CD4-positive, alpha-beta memory T cell (primary cell): ENCODE results near the gene TRPC4AP. TPM values are rescaled to one million over a fixed set of nuclear protein-coding genes. Genes with fewer than 3 reads are reported as not detected.

ENCODE experiments used
- CTCF ChIA-PET: fragments of 350-600 bp; sonication (Branson Sonifier 250); formaldehyde crosslinking; loops from one replicate; lab custom pipeline; 2021; ENCODE audit warnings: inconsistent platforms; ENCODE audit not compliant: partially characterized antibody; lab: Charles Lee
- POLR2A ChIA-PET: fragments of 350-600 bp; sonication (Branson Sonifier 250); formaldehyde crosslinking; loops from one replicate; lab custom pipeline; 2021; ENCODE audit not compliant: partially characterized antibody; lab: Charles Lee
- DNase-seq, 5 donors: peaks; one replicate each; pipeline versions ENCODE4 v3.0.0 to v3.0.0-alpha.2; 2020 to 2022; ENCODE audit warnings: mixed read lengths in 1 of 5
- H3K27ac ChIP-seq: one replicate; pipeline ENCODE4 v1.7.0; 2013; ENCODE audit warnings: low read depth, low read length
- H3K27me3 ChIP-seq: 2 replicates; pipeline ENCODE4 v1.7.0; 2013; ENCODE audit warnings: mild to moderate bottlenecking, low read length, moderate library complexity; ENCODE audit not compliant: insufficient read depth
- H3K36me3 ChIP-seq: 2 replicates; pipeline ENCODE4 v1.7.0; 2013; ENCODE audit warnings: mild to moderate bottlenecking, low read length, moderate library complexity; ENCODE audit not compliant: insufficient read depth
- H3K4me1 ChIP-seq: 2 replicates; pipeline ENCODE4 v1.7.0; 2013; ENCODE audit warnings: mild to moderate bottlenecking, low read length, moderate library complexity; ENCODE audit not compliant: insufficient read depth
- H3K4me3 ChIP-seq, 2 donors: one replicate each; pipeline ENCODE4 v1.7.0; 2013; ENCODE audit warnings: low read length in 2 of 2, mild to moderate bottlenecking in 1 of 2
- H3K9me3 ChIP-seq, 2 donors: one replicate each; pipeline ENCODE4 v1.7.0; 2013; ENCODE audit warnings: low read length in 2 of 2, control low read depth in 1 of 2; ENCODE audit not compliant: control insufficient read depth in 1 of 2
- H3K27ac Mint-ChIP-seq, 7 donors: one replicate each; pipeline ENCODE4 v1.8.0; 2020 to 2021; ENCODE audit warnings: mixed read lengths in 7 of 7, mild to moderate bottlenecking in 6 of 7, inconsistent platforms in 3 of 7, moderate library complexity in 3 of 7
- H3K27me3 Mint-ChIP-seq, 2 donors: one replicate each; pipeline ENCODE4 v1.8.0; 2020 to 2021; ENCODE audit warnings: mixed read lengths in 2 of 2
- H3K36me3 Mint-ChIP-seq, 2 donors: one replicate each; pipeline ENCODE4 v1.8.0; 2020 to 2021; ENCODE audit warnings: mixed read lengths in 2 of 2, inconsistent platforms in 1 of 2, mild to moderate bottlenecking in 1 of 2
- H3K4me1 Mint-ChIP-seq, 4 donors: one replicate each; pipeline ENCODE4 v1.8.0; 2020 to 2021; ENCODE audit warnings: mixed read lengths in 4 of 4, mild to moderate bottlenecking in 1 of 4
- H3K4me3 Mint-ChIP-seq, 8 donors: one replicate each; pipeline ENCODE4 v1.8.0; 2020 to 2021; ENCODE audit warnings: mixed read lengths in 8 of 8, mild to moderate bottlenecking in 7 of 8, moderate library complexity in 6 of 8, inconsistent platforms in 3 of 8
- H3K9me3 Mint-ChIP-seq, 8 donors: one replicate each; pipeline ENCODE4 v1.8.0; 2020 to 2021; ENCODE audit warnings: mixed read lengths in 8 of 8, mild to moderate bottlenecking in 5 of 8, inconsistent platforms in 3 of 8, moderate library complexity in 1 of 8
- intact Hi-C: fragments of 100-400 bp; cut with micrococcal nuclease; formaldehyde crosslinking; loops from one replicate; pipeline ENCODE4 v1.15.1; 2023
- polyA plus RNA-seq, 2 donors: library from polyadenylated mRNA; unstranded; fragments of 300-500 nt; fragmentation: Illumina TruSeq; gene quantifications; one replicate each; pipeline ENCODE4 v1.2.3, GENCODE V29; 2021
- total RNA-seq, 2 experiments: library from RNA; stranded (reverse); gene quantifications; one replicate each; pipeline ENCODE4 v1.2.3, GENCODE V29; 2021

The TRPC4AP gene
- total and polyA plus RNA-seq, 4 experiments from 2014 or later = 61.2 to 81.6 (median 63.8) TPM

GRCh38 chr20:35042268-35042667 lies 50.3 kb downstream of the TRPC4AP start:
- intact Hi-C loops = no loop called here
- no peaks in the 10 kb centered on the region for H3K9me3 Mint-ChIP-seq

GRCh38 chr20:35040646-35041045 lies 52.0 kb downstream of the TRPC4AP start:
- Histone ChIP-seq H3K36me3 (peaks cover 23% of the 10 kb centered on the region), H3K4me1 (no peaks in the 10 kb centered on the region), H3K27me3 (no peaks in the 10 kb centered on the region), H3K27ac (no peak overlapping the region), H3K9me3 (no peaks in the 10 kb centered on the region), H3K4me3 (no peak overlapping the region)
- Mint-ChIP-seq H3K27ac (peak overlapping the region in 1 of 7 donors; percentile 8), H3K4me3 (no peak overlapping the region), H3K36me3 (peaks cover 25 to 54% of the 10 kb centered on the region in 2 donors), H3K4me1 (peaks cover 0 to 6% (median 0%) of the 10 kb centered on the region in 4 donors), H3K9me3 (no peaks in the 10 kb centered on the region), H3K27me3 (no peaks in the 10 kb centered on the region)
- ChIA-PET POLR2A (no interaction called here), CTCF (no interaction called here)
- no peak for DNase-seq
- intact Hi-C loops = no loop called here

More at GRCh38 chr20:35042268-35042667, 50.3 kb downstream of the TRPC4AP start:
- Mint-ChIP-seq H3K4me1 (peaks cover 0 to 6% (median 0%) of the 10 kb centered on the region in 4 donors), H3K4me3 (no peak overlapping the region), H3K27me3 (no peaks in the 10 kb centered on the region), H3K36me3 (peaks cover 32 to 62% of the 10 kb centered on the region in 2 donors), H3K27ac (peak overlapping the region in 1 of 7 donors; percentile 53)
- Histone ChIP-seq H3K27ac (no peak overlapping the region), H3K36me3 (peaks cover 30% of the 10 kb centered on the region), H3K4me1 (no peaks in the 10 kb centered on the region), H3K9me3 (no peaks in the 10 kb centered on the region), H3K27me3 (no peaks in the 10 kb centered on the region), H3K4me3 (no peak overlapping the region)
- POLR2A ChIA-PET = no interaction called here
- no peak for DNase-seq
- CTCF ChIA-PET = no interaction called here

DNA sequence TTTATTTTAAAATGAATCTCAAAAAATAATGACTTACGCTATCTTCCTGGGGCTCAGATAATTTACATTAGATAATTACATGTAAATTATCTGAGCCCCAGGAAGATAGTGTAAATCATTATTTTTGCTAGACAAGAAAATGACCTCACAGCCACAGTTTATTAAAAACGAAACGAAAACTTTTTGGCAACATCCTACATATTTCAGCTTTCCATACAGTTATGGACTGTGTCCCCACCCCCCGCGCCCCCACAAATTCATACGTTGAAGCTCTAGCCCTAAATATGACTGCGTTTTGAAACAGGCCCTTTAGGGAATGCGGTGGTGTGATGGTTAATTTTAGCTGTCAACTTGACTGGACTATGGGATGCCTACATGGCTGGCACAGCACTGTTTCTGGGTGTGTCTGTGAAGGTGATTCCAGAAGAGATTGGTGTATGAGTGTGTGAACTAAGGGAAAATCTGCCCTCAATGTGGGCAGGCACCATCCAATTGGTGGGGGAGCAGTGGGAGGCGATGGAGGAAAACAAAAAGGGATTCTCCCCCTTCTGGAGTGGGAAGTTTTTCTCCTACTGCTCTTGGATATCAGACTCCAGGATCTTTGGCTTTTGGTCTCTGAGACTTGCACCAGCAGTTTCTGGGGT lies 52.6 kb downstream of the TRPC4AP start:
- ChIA-PET POLR2A (interaction anchor here (1.4 kb wide), 1 partner anchor 10 kb away, joined by 4 read pairs; no protein-coding TSS in a partner anchor), CTCF (no interaction called here)
- DNase-seq = no peak
- Histone ChIP-seq H3K36me3 (peaks cover 21% of the 10 kb centered on the region), H3K27me3 (no peaks in the 10 kb centered on the region), H3K9me3 (no peaks in the 10 kb centered on the region), H3K4me1 (no peaks in the 10 kb centered on the region), H3K27ac (no peak overlapping the region), H3K4me3 (no peak overlapping the region)
- no peaks in the 10 kb centered on the region for H3K9me3 Mint-ChIP-seq
- intact Hi-C loops = no loop called here
- no peaks in the 10 kb centered on the region for H3K27me3 Mint-ChIP-seq
- peaks cover 25 to 57% of the 10 kb centered on the region in 2 donors for H3K36me3 Mint-ChIP-seq
- peaks cover 0 to 6% (median 0%) of the 10 kb centered on the region in 4 donors for H3K4me1 Mint-ChIP-seq
- peak overlapping the region in 2 of 7 donors; percentile 42 to 64 for H3K27ac Mint-ChIP-seq
- no peak overlapping the region for H3K4me3 Mint-ChIP-seq

GRCh38 chr20:35039146-35039545 lies 53.5 kb downstream of the TRPC4AP start:
- Histone ChIP-seq H3K27me3 (no peaks in the 10 kb centered on the region), H3K4me3 (no peak overlapping the region), H3K9me3 (no peaks in the 10 kb centered on the region), H3K4me1 (no peaks in the 10 kb centered on the region), H3K27ac (no peak overlapping the region), H3K36me3 (peaks cover 29% of the 10 kb centered on the region)
- CTCF ChIA-PET = interaction anchor here (0.8 to 1.5 kb wide), 2 partner anchors 12 to 57 kb away, joined by 3 read pairs; no protein-coding TSS in a partner anchor
- intact Hi-C loops = no loop called here
- peaks cover 0 to 6% (median 0%) of the 10 kb centered on the region in 4 donors for H3K4me1 Mint-ChIP-seq
- no peak for DNase-seq
- peaks cover 25 to 57% of the 10 kb centered on the region in 2 donors for H3K36me3 Mint-ChIP-seq
- no peak overlapping the region for H3K4me3 Mint-ChIP-seq
- peak overlapping the region in 5 of 7 donors; percentile 38 to 69 (median 56) for H3K27ac Mint-ChIP-seq
- no peaks in the 10 kb centered on the region for H3K27me3 Mint-ChIP-seq
- POLR2A ChIA-PET = interaction anchor here (1.4 kb wide), 1 partner anchor 11 kb away, joined by 4 read pairs; no protein-coding TSS in a partner anchor
- H3K9me3 Mint-ChIP-seq = no peaks in the 10 kb centered on the region

DNA sequence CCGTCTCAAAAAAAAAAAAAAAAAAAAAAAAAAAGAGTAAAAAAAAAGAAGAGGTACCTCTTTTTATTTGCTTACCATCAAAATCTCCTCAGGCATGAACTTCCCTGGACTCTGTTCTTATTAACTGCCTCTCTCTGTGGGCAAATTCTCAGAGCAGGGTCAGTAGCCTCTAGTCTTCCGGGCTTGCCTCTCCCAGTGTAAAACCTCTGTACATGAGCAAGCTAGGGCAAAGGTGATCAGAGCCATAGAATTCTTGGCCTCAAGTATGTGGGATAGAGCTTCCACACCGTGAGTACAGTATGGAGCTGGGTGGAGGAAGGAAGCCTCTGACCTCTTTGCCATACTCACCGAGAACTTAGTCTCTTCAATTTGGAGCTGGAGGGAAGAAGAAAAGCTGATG lies 58.5 kb downstream of the TRPC4AP start:
- H3K27me3 ChIP-seq = no peaks in the 10 kb centered on the region
- DNase-seq = no peak
- H3K9me3 ChIP-seq = no peaks in the 10 kb centered on the region
- H3K27ac ChIP-seq = no peak overlapping the region
- H3K36me3 Mint-ChIP-seq = peaks cover 25 to 48% of the 10 kb centered on the region in 2 donors
- H3K27ac Mint-ChIP-seq = peak overlapping the region in 2 of 7 donors; percentile 2 to 68
- peaks cover 39% of the 10 kb centered on the region for H3K36me3 ChIP-seq
- intact Hi-C loops = no loop called here
- H3K4me1 ChIP-seq = no peaks in the 10 kb centered on the region
- H3K4me3 Mint-ChIP-seq = no peak overlapping the region
- peaks cover 0 to 2% (median 0%) of the 10 kb centered on the region in 4 donors for H3K4me1 Mint-ChIP-seq
- H3K9me3 Mint-ChIP-seq = no peaks in the 10 kb centered on the region
- H3K4me3 ChIP-seq = no peak overlapping the region
- CTCF ChIA-PET = interaction anchor here (1.4 to 1.5 kb wide), 2 partner anchors 45 to 165 kb away, joined by 3 read pairs; no protein-coding TSS in a partner anchor
- H3K27me3 Mint-ChIP-seq = no peaks in the 10 kb centered on the region
- POLR2A ChIA-PET = no interaction called here

- Histone ChIP-seq H3K36me3 (peaks cover 42% of the 10 kb centered on the region), H3K4me3 (no peak overlapping the region), H3K4me1 (no peaks in the 10 kb centered on the region), H3K27ac (no peak overlapping the region), H3K9me3 (no peaks in the 10 kb centered on the region), H3K27me3 (no peaks in the 10 kb centered on the region)
- intact Hi-C loops = no loop called here
- Mint-ChIP-seq H3K36me3 (peaks cover 26 to 57% of the 10 kb centered on the region in 2 donors), H3K27me3 (no peaks in the 10 kb centered on the region), H3K4me1 (no peaks in the 10 kb centered on the region), H3K27ac (no peak overlapping the region), H3K9me3 (no peaks in the 10 kb centered on the region), H3K4me3 (no peak overlapping the region)
- CTCF ChIA-PET = no interaction called here
- POLR2A ChIA-PET = no interaction called here
- DNase-seq = no peak
Observed at GRCh38 chr20:35030136-35030535, 62.5 kb downstream of the TRPC4AP start.

DNA sequence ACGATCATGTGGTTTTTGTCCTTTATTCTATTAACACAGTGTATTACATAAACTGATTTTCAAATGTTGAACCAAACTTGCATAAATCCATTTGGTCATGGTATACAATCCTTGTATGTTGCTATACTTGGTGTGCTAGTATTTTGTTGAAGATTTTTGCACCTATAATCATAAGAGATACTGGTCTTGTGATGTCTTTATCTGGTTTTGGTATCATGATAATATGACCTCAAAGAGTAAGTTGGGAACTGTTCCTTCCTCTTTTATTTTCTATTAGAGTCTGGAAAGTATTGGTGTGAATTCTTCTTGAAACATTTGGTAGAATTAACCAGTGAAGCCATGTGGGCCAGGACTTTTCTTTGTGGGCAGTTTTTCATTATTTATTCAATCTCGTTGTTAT lies 65.3 kb downstream of the TRPC4AP start:
- no peaks in the 10 kb centered on the region for H3K9me3 ChIP-seq
- H3K27ac ChIP-seq = no peak overlapping the region
- no peak for DNase-seq
- intact Hi-C loops = no loop called here
- H3K36me3 Mint-ChIP-seq = peaks cover 18 to 54% of the 10 kb centered on the region in 2 donors
- H3K27ac Mint-ChIP-seq = peak overlapping the region in 3 of 7 donors; percentile 26 to 88 (median 28)
- H3K9me3 Mint-ChIP-seq = no peaks in the 10 kb centered on the region
- H3K4me1 Mint-ChIP-seq = peaks cover 0 to 2% (median 0%) of the 10 kb centered on the region in 4 donors
- ChIA-PET POLR2A (no interaction called here), CTCF (no interaction called here)
- no peak overlapping the region for H3K4me3 Mint-ChIP-seq
- H3K27me3 ChIP-seq = no peaks in the 10 kb centered on the region
- H3K27me3 Mint-ChIP-seq = no peaks in the 10 kb centered on the region
- no peak overlapping the region for H3K4me3 ChIP-seq
- peaks cover 26% of the 10 kb centered on the region for H3K36me3 ChIP-seq
- no peaks in the 10 kb centered on the region for H3K4me1 ChIP-seq
